Esophagus muscularis mucosa (tissue), 4 donors: ENCODE measurements around the gene GAA.

ENCODE experiments used
- CTCF ChIP-seq, 3 experiments: fragments of 200-600 bp in 2 of 3; fragments of 450-650 bp in 1 of 3; sonication (generic) in 2 of 3; IDR thresholded peaks; one replicate each; pipeline ENCODE4 v1.5.1; 2017 to 2019; ENCODE audit warnings: antibody characterized with exemption in 3 of 3, mild to moderate bottlenecking in 2 of 3, moderate library complexity in 1 of 3
- EP300 ChIP-seq: sonication (generic); formaldehyde crosslinking; IDR thresholded peaks from one replicate; pipeline ENCODE4 v1.6.1; 2017; ENCODE audit warnings: antibody characterized with exemption
- POLR2A ChIP-seq: fragments of 450-650 bp; IDR thresholded peaks from one replicate; pipeline ENCODE4 v1.6.1; 2017; ENCODE audit warnings: antibody characterized with exemption, moderate library complexity, mild to moderate bottlenecking, low read depth
- POLR2AphosphoS5 ChIP-seq, 2 donors: sonication (generic); formaldehyde crosslinking; IDR thresholded peaks; one replicate each; pipeline ENCODE4 v1.6.1; 2017; ENCODE audit warnings: antibody characterized with exemption in 2 of 2

- TF ChIP-seq CTCF (IDR thresholded peaks at IDR 0.05) (no peak), POLR2AphosphoS5 (IDR thresholded peaks at IDR 0.05) (peak in 1 of 2 donors; percentile 15), POLR2A (no peak), EP300 (no peak)
Measured at GRCh38 chr17:80105762-80106161, 4.4 kb downstream of the GAA start.
